OCI-M2 (cell line): ENCODE data around the gene KDM6B.
"Not testable (repeated sequence)": the region's sequence is repeated elsewhere in the genome, so short reads cannot be mapped to it uniquely, and the experiment has no call there.

Source experiments
- DNase-seq: peaks from one replicate; lab custom pipeline; 2025; ENCODE audit not compliant: unreplicated experiment; lab: John Stamatoyannopoulos, UW

Gene KDM6B, protein sequence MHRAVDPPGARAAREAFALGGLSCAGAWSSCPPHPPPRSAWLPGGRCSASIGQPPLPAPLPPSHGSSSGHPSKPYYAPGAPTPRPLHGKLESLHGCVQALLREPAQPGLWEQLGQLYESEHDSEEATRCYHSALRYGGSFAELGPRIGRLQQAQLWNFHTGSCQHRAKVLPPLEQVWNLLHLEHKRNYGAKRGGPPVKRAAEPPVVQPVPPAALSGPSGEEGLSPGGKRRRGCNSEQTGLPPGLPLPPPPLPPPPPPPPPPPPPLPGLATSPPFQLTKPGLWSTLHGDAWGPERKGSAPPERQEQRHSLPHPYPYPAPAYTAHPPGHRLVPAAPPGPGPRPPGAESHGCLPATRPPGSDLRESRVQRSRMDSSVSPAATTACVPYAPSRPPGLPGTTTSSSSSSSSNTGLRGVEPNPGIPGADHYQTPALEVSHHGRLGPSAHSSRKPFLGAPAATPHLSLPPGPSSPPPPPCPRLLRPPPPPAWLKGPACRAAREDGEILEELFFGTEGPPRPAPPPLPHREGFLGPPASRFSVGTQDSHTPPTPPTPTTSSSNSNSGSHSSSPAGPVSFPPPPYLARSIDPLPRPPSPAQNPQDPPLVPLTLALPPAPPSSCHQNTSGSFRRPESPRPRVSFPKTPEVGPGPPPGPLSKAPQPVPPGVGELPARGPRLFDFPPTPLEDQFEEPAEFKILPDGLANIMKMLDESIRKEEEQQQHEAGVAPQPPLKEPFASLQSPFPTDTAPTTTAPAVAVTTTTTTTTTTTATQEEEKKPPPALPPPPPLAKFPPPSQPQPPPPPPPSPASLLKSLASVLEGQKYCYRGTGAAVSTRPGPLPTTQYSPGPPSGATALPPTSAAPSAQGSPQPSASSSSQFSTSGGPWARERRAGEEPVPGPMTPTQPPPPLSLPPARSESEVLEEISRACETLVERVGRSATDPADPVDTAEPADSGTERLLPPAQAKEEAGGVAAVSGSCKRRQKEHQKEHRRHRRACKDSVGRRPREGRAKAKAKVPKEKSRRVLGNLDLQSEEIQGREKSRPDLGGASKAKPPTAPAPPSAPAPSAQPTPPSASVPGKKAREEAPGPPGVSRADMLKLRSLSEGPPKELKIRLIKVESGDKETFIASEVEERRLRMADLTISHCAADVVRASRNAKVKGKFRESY (N-terminal part only)

DNA sequence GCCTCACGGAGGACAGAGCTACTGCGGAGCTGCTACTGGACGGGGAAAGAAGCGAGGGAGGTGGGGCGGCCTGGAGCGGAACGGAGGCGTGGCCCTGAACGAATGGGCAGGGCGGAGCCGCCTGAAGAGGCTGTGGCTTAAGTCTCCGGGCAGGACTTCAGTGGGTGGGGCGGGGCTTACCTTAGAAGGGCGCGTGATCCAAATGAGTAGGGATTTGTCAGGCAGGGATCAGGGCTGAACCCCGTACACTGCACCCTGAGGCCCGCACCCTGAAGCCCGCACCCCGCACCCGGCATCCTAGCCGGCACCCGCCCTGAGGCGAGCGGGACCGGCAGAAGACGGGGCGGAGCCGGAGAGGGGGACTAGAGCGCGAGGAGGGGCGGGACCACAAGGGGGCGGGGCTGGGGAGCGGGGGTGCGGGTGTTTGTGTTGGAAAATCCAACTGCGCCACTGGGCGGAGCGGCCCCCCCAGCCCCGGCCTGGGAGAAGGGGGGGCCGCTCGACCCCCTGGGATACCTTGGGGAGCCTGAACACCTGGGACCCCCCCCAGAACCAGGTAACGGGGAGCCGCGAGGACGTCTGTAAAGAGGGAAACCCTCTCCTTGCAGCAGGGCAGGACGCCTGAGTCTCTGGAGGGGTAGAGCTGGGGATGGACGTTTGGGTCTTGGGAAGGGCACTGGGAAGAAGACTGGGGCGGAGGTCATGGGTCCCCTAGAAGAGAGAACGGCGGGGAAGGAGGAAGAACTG is at the start of gene KDM6B:
KDM6B (plus strand) TSS at position 423 of the 747 bp plus-strand sequence. CDS start 11,338 bp downstream, outside the sequence.
- DNase-seq: peak; percentile 55

DNA sequence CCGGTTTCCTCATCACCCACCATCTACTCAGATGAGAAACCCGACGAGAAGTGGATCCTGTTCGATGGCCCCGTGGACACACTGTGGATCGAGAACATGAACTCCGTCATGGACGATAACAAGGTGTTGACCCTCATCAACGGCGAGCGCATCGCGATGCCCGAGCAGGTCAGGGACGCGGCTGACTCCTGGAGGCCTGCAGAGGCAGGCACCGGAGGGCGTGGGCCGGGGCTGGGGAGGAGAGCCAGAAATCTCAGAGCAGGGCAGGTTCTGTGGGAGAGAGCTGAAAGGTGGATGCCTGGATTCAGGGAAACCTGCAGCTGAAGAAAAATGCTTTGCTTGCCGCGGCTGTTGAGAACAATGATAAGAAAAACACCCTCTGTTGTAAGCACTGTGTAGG is 47.2 kb upstream of the KDM6B start:
- DNase-seq: no peak

DNA sequence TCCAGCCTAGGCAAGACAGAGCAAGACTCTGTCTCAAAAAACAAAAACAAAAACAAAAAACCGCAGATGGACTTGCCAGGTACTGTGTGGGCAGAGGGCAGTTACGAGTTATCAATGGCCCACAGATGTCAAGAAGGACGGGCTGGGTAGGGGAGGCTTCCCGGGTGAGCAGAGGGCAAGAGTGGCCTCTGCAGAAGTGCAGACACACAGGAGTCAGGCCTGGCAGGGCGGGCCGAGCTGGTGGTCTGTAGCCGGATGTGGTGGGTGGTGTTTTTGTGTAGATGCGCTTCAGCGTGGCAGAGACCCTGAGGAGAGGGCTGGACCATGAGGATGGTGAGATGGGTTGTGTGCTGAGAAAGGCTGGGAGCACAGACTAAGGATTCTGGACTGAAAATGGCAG is 44.9 kb upstream of the KDM6B start:
- DNase-seq: no peak

DNA sequence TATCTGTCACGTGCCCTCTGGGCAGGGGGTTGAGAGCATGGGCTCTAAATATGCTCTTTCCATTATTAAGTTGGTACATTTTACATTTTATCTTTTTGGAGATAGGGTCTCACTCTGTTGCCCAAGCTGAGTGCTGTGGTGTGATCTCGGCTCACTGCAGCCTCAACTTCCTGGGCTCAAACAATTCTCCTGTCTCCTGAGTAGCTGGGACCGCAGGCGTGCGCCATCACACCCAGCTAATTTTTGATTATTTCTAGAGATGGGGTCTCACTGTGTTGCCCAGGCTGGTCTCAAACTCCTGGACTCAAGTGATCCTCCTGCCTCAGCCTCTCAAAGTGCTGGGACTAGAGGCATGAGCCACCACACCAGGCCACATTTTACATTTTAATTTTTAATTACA is 43.9 kb upstream of the KDM6B start:
- no peak for DNase-seq

DNA sequence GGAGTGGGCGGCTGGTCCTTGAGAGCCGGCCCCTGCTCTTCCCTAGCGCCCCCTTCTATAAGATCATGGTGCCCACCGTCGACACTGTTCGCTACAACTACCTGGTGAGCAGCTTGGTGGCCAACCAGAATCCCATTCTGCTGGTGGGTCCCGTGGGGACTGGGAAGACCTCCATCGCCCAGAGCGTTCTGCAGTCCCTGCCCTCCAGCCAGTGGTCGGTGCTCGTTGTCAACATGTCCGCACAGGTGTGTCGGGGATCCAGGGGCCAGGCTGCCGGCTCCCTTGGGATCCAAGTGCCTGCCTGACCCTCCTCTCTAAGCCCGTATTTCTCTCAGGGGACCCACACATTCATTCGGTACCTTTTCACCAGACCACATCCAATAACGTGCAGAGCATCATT is 41.4 kb upstream of the KDM6B start:
- DNase-seq: no peak

DNA sequence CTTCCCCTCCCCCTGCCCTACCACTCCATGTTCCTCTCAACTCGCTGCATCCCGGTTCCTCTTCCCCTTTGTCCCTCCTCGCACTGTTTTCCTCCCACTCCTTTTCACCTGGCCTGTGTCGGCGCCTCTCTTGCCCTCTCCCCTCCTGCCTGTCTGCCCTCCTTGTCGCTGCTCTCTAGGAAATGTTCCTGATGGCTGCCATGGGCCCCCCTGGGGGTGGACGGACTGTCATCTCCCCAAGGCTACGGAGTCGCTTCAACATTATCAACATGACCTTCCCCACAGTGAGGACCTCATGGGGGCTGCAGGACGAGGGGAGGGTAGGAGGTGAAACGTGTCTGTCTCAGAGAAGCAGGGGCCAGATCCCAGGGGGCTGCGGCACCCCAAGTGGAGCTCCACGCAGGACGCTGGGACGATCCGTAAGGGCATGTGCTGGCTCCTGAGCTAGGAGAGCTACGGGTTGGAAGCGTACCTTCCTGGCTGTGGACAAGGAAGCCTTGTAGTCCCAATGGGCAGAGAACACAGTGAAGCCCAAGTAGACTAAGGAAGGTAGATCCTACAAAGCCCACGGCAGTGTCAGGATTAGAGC is 39.8 kb upstream of the KDM6B start:
- no peak for DNase-seq

DNA sequence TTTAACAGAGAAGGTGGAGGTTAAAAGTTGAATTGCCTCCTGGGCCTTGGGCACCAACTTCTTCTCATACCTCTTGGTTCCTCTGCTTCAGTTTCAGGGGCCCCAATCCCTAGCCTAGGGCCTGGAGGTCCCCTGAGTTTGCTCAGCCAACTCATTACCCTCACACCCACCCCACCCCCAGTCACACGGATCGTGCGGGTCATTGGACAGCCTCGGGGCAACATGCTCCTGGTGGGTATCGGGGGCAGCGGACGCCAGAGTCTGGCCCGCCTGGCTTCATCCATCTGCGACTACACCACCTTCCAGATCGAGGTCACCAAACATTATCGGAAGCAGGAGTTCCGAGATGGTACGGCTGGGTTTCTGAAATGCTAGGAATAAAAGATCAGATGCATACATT is 36.0 kb upstream of the KDM6B start:
- DNase-seq: no peak

DNA sequence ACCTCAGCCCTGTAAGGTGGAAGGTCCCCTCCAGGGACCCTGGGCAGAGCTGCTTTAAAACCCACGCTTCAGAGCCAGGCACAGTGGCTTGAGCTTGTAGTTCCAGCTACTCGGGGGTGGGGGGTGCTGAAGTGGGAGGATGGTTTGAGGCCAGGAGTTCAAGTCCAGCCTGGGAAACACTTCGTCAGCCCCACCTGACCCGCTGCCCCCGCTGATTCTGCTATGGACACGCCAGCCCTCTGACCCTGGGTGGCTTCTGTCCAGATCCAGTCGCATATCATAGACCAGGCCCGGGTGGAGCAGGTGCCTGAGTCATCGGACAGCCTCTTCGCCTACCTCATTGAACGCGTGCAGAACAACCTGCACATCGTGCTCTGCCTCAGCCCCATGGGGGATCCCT is 35.2 kb upstream of the KDM6B start:
- DNase-seq: no peak

DNA sequence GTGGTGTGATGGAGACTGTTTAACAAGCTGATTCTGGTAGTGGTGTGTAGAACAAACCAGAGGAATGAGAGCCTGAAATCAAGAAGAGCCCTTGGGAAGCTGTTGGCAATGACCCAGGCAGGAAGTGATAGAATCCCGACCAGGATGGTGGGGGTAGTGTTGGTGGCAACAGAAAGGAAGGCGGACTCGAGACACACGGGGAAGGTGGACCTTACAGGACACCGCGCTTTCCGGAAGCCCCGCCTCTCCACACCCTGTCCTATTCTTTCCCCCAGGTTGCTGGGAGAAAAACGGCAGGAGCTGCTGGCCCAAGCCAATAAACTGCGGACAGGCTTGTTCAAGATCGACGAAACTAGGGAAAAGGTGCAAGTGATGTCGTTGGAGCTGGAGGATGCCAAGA is 30.0 kb upstream of the KDM6B start:
- DNase-seq: no peak

DNA sequence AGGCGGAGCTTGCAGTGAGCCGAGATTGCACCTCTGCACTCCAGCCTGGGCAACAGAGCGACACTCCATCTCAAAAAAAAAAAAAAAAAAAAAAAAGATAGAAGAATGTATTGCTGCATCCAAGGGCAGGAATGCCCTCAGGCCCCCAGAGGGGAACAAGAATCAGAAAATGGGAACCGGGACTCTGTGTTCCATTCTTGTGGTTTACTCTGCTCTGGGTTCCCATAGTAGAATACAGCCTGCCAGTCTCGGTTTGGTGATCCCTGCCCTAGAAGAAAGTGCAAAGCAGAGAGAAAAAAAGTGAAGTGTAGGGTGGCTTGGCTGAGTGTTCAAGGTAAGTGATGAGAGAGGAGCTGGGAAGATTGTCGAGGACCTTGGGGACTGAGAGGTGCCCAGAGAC is 27.4 kb upstream of the KDM6B start:
- no peak for DNase-seq

DNA sequence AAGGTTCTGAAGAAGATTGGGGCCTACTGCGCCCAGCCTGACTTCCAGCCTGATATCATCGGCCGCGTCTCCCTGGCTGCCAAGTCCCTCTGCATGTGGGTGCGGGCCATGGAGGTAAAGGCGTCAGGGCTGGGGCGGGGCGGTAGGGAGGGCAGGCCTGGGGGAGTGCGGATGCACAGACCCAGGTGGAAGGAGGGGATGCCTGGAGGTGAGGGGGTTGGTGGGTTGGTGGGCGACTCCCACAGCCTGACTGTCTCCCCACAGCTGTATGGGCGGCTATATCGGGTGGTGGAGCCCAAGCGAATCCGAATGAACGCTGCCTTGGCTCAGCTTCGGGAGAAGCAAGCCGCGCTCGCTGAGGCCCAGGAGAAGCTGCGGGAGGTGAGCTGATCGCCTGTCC is 26.8 kb upstream of the KDM6B start:
- DNase-seq: no peak

DNA sequence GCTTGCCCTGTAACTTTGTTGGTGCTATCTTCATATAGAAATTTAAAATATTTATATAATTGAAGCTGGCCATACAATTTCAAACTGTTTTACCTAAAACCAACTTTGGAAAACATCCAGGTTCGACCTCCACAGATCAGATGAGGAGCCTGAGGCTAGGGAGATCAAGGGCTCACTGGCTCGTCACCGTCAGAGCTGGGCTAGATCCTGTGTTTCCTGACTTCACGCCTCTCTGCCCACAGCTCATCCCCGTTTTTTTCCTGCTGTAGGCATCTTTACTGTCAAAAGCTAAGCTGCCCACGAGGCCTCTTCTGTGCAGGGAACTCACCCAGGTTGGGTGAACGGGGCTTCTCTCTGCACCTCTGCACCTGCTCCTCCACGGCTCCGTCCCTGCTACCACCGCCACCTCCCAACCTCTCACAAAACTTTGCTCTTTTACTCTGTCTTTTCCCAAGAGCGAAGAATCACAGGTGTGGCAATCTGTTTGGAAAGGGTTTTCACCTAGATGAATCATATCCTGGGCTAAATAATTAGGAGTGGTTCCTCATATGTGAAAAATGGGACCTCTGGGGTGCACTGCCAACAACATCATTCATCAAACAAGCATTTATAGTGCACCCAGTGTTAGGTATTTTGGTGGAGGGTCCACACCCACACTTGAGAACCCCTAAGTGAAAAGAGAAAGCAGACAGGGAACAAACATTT is 24.8 kb upstream of the KDM6B start:
- DNase-seq: no peak

DNA sequence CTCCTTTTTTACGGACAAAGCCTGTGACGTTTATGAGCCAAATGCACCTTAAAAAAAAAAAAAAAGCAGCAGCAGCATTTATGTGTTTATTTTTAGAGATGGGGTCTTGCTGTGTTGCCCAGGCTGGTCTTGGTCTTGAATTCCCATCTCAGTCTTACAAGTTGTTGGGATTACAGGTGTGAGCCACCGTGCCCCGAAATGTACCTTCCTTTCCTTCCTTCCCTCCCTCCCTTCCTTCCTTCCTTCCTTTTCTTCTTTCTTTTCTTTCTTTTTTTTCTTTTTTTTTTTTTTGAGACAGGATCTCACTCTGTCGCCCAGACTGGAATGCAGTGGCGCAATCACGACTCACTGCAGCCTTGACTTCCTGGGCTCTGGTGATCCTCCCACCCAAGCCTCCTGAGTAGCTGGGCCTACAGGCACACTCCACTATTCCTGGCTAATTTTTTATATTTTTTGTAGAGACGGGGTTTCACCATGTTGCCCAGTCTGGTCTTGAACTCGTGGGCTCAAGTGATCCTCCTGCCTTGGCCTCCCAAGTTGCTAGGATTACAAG is 24.1 kb upstream of the KDM6B start:
- DNase-seq: not testable (repeated sequence)

DNA sequence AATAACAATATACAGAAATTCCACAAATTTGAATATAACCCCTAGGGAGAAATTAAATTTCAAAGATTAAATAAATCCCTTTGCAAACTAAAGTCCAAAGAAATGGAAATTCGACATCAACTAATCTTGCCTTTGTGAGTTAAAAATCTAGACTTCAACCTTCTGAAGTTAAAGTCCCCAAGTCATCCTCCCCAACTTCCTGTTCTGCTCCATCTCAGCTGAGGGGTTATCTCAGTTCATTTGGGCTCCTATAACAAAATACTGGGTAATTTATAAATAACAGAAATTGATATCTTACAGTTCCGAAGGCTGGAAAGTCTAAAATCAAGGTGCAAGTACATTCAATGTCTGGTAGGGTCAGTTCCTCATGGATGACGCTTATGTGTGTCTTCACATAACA is 22.8 kb upstream of the KDM6B start:
- DNase-seq: no peak

DNA sequence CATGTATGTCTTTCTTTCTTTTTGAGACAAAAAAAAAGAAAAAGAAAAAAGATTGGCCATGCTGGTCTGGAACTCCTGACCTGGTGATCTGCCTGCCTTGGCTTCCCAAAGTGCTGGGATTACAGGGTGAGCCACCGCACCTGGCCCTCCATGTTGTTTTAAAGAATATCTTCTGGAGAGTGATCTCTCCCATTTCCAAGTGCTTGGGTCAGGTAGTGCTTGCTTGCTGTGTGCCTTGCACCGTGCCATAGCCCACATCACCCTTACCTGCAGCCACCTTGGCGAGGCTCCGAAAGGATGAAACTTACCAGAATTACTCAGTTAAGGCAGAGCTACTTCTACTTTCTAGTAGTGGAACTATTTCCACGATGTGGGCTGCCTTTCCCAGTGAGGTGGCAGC is 19.0 kb upstream of the KDM6B start:
- DNase-seq: no peak

DNA sequence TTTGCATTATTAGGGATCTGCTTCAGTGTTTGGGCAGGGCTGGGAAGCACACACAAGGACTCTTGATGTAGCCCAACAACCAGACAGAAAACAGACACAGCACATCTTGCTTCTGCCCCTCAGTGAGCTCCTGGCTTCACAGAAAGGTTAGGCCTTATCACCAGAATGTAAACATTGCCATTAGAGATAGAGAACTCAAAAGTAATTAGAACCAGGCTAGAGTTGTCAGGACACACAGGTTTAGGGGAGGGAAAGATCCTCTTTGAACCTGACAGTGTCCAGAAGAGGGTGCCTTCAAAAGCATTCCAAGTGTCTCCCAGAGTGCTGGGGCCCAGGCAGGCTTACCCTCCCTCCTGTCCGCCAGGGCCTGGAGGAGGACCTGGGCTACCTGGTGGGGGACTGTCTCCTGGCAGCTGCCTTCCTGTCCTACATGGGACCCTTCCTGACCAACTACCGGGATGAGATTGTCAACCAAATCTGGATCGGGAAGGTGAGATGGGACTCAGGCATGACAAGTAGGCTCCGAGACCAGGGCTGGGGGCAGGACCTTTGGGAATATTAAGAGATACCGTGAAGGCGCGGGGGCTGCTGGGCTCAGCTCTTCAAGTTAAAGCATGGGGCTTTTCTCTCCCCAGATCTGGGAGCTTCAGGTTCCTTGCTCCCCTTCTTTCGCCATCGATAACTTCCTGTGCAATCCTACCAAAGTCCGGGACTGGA is 16.9 kb upstream of the KDM6B start:
- DNase-seq: no peak

DNA sequence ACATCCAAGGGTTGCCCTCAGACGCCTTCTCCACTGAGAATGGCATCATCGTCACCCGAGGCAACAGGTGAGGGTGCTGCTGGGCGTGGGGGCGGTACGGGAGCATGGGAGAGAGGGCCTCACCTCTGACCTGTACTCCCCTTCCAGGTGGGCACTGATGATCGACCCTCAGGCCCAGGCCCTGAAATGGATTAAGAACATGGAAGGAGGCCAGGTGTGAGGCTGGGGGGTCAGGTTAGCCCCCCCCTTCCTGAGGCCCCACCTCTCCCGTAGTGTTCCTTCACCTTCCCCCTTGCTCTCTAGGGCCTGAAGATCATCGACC is 16.4 kb upstream of the KDM6B start:
- DNase-seq: no peak

DNA sequence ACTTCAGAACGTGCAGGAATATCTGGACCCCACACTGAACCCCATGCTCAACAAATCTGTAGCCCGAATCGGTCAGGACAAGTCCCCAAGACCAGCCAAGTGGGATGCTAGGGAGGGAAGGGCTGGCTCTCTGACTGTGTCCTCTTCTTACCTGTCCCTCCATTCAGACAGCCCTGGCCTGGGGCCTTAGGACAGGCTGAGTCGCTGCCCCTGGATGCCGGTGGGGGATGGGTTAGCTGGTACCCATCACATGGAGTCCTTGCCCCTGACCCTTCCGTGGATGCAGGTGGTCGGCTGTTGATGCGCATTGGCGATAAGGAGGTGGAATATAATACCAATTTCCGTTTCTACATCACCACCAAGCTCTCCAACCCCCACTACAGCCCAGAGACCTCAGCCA is 16.0 kb upstream of the KDM6B start:
- no peak for DNase-seq
